Hepatocyte (in vitro differentiated cells): ENCODE measurements around the gene KRTAP1-3. TPM values are rescaled to one million over a fixed set of nuclear protein-coding genes. Genes with fewer than 3 reads are reported as not detected.

Experiments
- DNase-seq: peaks from one replicate; pipeline ENCODE4 v3.0.0-alpha.2; 2016; ENCODE audit warnings: low spot score
- H2AFZ ChIP-seq: fragments of 200-600 bp; sonication (generic); 2 replicates; pipeline ENCODE4 v1.6.0; 2016; ENCODE audit warnings: antibody characterized with exemption, mild to moderate bottlenecking
- H3K27ac ChIP-seq: fragments of 200-600 bp; sonication (generic); 2 replicates; pipeline ENCODE4 v1.5.1; 2016; ENCODE audit warnings: mild to moderate bottlenecking
- H3K27me3 ChIP-seq: fragments of 200-600 bp; sonication (generic); 2 replicates; pipeline ENCODE4 v1.6.1; 2016
- H3K36me3 ChIP-seq: fragments of 200-600 bp; sonication (generic); replicated peaks from 2 replicates; pipeline ENCODE4 v1.5.1; 2016; ENCODE audit warnings: low read depth; ENCODE audit not compliant: insufficient read depth
- H3K4me1 ChIP-seq: fragments of 200-600 bp; sonication (generic); 2 replicates; pipeline ENCODE4 v1.5.1; 2016; ENCODE audit warnings: mild to moderate bottlenecking, moderate library complexity; ENCODE audit not compliant: insufficient read depth
- H3K4me2 ChIP-seq: fragments of 200-600 bp; sonication (generic); 2 replicates; pipeline ENCODE4 v1.6.0; 2016
- H3K4me3 ChIP-seq: fragments of 200-600 bp; sonication (generic); 2 replicates; pipeline ENCODE4 v1.5.1; 2016; ENCODE audit warnings: mild to moderate bottlenecking
- H3K79me2 ChIP-seq: fragments of 200-600 bp; sonication (generic); 2 replicates; pipeline ENCODE4 v1.6.0; 2017; ENCODE audit warnings: mild to moderate bottlenecking
- H3K9me2 ChIP-seq: fragments of 200-600 bp; sonication (generic); replicated peaks from 2 replicates; pipeline ENCODE4 v1.6.0; 2017; ENCODE audit warnings: mild to moderate bottlenecking; ENCODE audit not compliant: insufficient read depth
- H3K9me3 ChIP-seq: fragments of 200-600 bp; sonication (generic); 2 replicates; pipeline ENCODE4 v1.5.1; 2016; ENCODE audit warnings: low read depth, mild to moderate bottlenecking
- H4K20me1 ChIP-seq: fragments of 200-600 bp; sonication (generic); 2 replicates; pipeline ENCODE4 v1.6.0; 2016; ENCODE audit warnings: mild to moderate bottlenecking; ENCODE audit not compliant: insufficient read depth, poor library complexity, severe bottlenecking
- CTCF ChIP-seq: fragments of 200-600 bp; sonication (generic); IDR thresholded peaks from 2 replicates; pipeline ENCODE4 v1.5.1; 2016; ENCODE audit warnings: antibody characterized with exemption, mild to moderate bottlenecking; ENCODE audit not compliant: poor library complexity
- EZH2 ChIP-seq: fragments of 200-600 bp; sonication (generic); IDR thresholded peaks from 2 replicates; pipeline ENCODE4 v1.6.1; 2016; ENCODE audit warnings: antibody characterized with exemption, mild to moderate bottlenecking, borderline replicate concordance
- EZH2phosphoT487 ChIP-seq: fragments of 200-600 bp; sonication (generic); IDR thresholded peaks from one replicate; pipeline ENCODE4 v1.6.1; 2018; ENCODE audit warnings: antibody characterized with exemption, mild to moderate bottlenecking, low read depth, moderate library complexity; ENCODE audit not compliant: unreplicated experiment, severe bottlenecking
- WGBS: methylation state at CpG from one replicate; pipeline ENCODE4 v1.1.6; 2016; ENCODE audit warnings: low lambda C conversion rate; ENCODE audit errors: missing lambda C conversion rate; 5-methylcytosine and 5-hydroxymethylcytosine counted together
- polyA plus RNA-seq: library from polyadenylated mRNA; unstranded; fragments of >200 nt; fragmentation: Nextera tagmentation; extraction: Ambion mirVana; gene quantifications from 2 replicates; pipeline ENCODE4 v1.2.1, GENCODE V29; 2016
- total RNA-seq: library from RNA; depleted of rRNA; stranded (reverse); fragments of >200 nt; gene quantifications from 2 replicates; pipeline ENCODE4 v1.2.3, GENCODE V29; 2014

KRTAP1-3 gene
- total and polyA plus RNA-seq, 2 experiments from 2014 or later = not detected

- WGBS = 91% methylated on average over 1 of the region's 1 CpG
- no peaks in the 10 kb centered on the region for H4K20me1 ChIP-seq
- no peaks in the 10 kb centered on the region for H3K36me3 ChIP-seq
- no peak overlapping the region for H3K27ac ChIP-seq
- no peak overlapping the region for H2AFZ ChIP-seq
- no peak for DNase-seq
- H3K4me1 ChIP-seq = peaks cover 6% of the 10 kb centered on the region
- H3K27me3 ChIP-seq = no peaks in the 10 kb centered on the region
- no peak overlapping the region for H3K4me2 ChIP-seq
- no peak overlapping the region for H3K4me3 ChIP-seq
- no peak for TF ChIP-seq CTCF
- no peak for TF ChIP-seq EZH2phosphoT487
- TF ChIP-seq EZH2 = no peak
- no peaks in the 10 kb centered on the region for H3K9me3 ChIP-seq
- H3K79me2 ChIP-seq = no peaks in the 10 kb centered on the region
- no peaks in the 10 kb centered on the region for H3K9me2 ChIP-seq
These were observed 24.7 kb downstream of the KRTAP1-3 start for GRCh38 chr17:41009936-41010335.

DNA sequence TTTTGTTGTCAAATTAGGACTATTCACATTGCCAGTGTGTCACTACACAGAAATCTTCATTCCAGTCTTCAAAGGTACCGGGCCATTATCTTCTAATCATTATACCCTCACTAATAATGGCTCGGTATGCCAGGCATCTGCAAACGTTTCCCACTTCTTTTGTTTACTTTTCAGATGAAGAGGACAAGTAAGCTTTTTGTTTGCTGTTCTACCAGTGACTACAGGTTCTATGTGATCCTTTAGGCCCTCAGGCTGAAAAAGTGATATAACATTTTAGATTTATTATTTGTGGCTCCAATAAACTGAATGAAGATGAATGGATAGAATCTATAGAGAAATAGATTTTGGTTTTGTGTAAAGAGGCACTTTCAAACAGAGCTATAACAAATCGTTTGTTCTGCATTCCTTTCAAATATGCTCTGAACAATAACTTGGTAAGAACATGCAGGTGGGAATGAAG, 25.3 kb downstream of the KRTAP1-3 start:
- Histone ChIP-seq H3K79me2 (no peaks in the 10 kb centered on the region), H3K9me3 (no peaks in the 10 kb centered on the region), H3K4me1 (peaks cover 6% of the 10 kb centered on the region), H2AFZ (no peak overlapping the region), H3K27me3 (no peaks in the 10 kb centered on the region), H3K36me3 (no peaks in the 10 kb centered on the region), H4K20me1 (no peaks in the 10 kb centered on the region), H3K9me2 (no peaks in the 10 kb centered on the region), H3K4me2 (no peak overlapping the region), H3K27ac (no peak overlapping the region), H3K4me3 (no peak overlapping the region)
- WGBS = 33% methylated on average over 4 of the region's 4 CpGs
- TF ChIP-seq EZH2phosphoT487 (no peak), CTCF (no peak), EZH2 (no peak)
- no peak for DNase-seq

DNA sequence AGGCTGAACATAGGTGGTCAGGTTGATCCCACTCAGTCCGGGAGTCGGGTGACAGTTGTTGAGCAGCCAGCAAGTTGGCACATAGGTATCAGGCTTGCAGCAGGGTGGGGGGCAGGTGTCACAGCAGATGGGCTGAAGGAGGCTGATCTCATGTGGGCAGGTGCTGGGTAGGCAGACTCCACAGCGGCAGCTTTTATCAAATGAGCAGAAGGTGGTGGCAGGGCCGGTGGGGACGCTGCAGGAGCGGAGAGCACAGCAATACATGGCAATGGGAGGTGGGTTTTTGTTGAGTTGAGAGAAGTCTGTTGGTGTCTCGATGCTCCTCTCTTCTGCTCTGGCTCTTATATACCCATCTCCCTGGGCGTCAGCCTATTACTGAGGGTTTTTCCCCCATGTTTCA, 25.9 kb downstream of the KRTAP1-3 start, which contains the start of gene KRTAP3-1:
Gene KRTAP3-1, minus strand, starts transcription at position 318 of the 400 bp plus-strand sequence. Its CDS starts 54 bp downstream, at position 264.
- H2AFZ ChIP-seq = no peak within 1 kb of the TSS
- no peaks in the 10 kb centered on the region for H3K36me3 ChIP-seq
- no peak within 1 kb of the TSS for H3K27ac ChIP-seq
- H3K9me2 ChIP-seq = no peaks in the 10 kb centered on the region
- peaks cover 6% of the 10 kb centered on the region for H3K4me1 ChIP-seq
- H3K4me3 ChIP-seq = no peak within 1 kb of the TSS
- H3K79me2 ChIP-seq = no peaks in the 10 kb centered on the region
- no peak within 1 kb of the TSS for H3K4me2 ChIP-seq
- no peaks in the 10 kb centered on the region for H4K20me1 ChIP-seq
- no peaks in the 10 kb centered on the region for H3K9me3 ChIP-seq
- H3K27me3 ChIP-seq = no peaks in the 10 kb centered on the region
- TF ChIP-seq EZH2 (no peak), CTCF (no peak), EZH2phosphoT487 (no peak)
- WGBS = 79% methylated on average over 8 of the region's 8 CpGs
- DNase-seq = no peak

DNA sequence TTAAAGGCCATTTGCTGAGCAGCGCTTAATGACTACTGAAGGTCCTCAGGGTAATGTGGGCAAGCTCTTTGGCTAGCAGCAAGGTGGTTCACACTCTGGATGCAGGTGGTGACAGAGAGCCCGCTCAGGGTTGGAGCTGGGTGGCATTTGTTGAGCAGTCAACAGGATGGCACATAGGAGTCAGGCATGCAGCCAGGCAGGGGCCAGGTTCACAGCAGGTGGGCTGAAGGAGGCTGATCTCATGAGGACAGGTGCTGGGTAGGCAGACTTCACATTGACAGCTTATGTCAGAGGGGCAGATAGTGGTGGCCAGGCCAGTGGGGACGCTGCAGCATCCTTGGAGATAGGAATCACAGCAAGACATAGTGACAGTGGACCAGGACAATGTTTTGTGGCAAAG, 30.3 kb downstream of the KRTAP1-3 start:
- peaks cover 8% of the 10 kb centered on the region for H3K4me1 ChIP-seq
- H4K20me1 ChIP-seq = no peaks in the 10 kb centered on the region
- H2AFZ ChIP-seq = no peak overlapping the region
- WGBS = 100% methylated on average over 3 of the region's 3 CpGs
- no peaks in the 10 kb centered on the region for H3K36me3 ChIP-seq
- no peaks in the 10 kb centered on the region for H3K9me3 ChIP-seq
- H3K4me2 ChIP-seq = no peak overlapping the region
- no peak for DNase-seq
- no peaks in the 10 kb centered on the region for H3K9me2 ChIP-seq
- no peaks in the 10 kb centered on the region for H3K79me2 ChIP-seq
- no peaks in the 10 kb centered on the region for H3K27me3 ChIP-seq
- TF ChIP-seq CTCF = no peak
- no peak for TF ChIP-seq EZH2phosphoT487
- TF ChIP-seq EZH2 = no peak
- H3K27ac ChIP-seq = no peak overlapping the region
- H3K4me3 ChIP-seq = no peak overlapping the region
